ENCODE measurements around the gene KLHDC7B. TPM values are rescaled to one million over a fixed set of nuclear protein-coding genes. Genes with fewer than 3 reads are reported as not detected.
A peak's percentile ranks its signal among the peaks of the same experiment; 100 is the strongest.

KLHDC7B gene
- total and polyA plus RNA-seq, 2 of the 13 experiments (the other 11 are each of a cell fraction or from before 2014, with no cell fraction given), result 0.11 TPM; not detected in 1

DNA sequence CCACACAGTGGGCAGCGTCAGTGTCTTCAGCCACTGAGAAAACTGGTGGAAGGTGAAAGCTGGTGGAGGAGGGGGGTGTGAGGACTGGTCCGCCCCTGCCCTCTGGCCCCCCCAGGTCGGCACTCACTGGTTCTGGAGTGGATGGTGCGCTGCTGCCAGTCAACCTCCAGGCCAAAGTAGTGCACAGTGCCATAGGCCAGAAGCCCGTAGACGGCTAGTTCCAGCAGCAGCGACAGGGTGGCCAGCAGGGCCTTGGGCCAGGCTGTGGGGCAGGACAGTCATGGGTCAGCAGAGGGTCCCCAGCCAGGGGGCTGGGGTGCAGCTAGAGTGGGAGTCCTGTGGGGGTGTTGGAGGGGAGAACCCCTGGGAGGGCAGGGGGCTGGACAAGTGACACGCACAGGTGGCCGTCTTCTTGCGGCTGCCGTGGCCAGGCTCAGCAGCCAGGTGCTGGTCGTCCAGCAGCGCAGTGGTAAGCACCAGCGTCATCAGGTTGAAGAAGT, 40.4 kb upstream of the KLHDC7B start (continued):
- TF ChIP-seq ZC3H4 (CRISPR knock-in tag; IDR thresholded peaks at IDR 0.05; ENCODE audit: borderline replicate concordance) (no peak), BHLHE40 (IDR thresholded peaks at IDR 0.05; ENCODE audit: low read length) (no peak)
- TF ChIP-seq, protein P1, sequence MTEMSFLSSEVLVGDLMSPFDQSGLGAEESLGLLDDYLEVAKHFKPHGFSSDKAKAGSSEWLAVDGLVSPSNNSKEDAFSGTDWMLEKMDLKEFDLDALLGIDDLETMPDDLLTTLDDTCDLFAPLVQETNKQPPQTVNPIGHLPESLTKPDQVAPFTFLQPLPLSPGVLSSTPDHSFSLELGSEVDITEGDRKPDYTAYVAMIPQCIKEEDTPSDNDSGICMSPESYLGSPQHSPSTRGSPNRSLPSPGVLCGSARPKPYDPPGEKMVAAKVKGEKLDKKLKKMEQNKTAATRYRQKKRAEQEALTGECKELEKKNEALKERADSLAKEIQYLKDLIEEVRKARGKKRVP (CRISPR knock-in tag; IDR thresholded peaks at IDR 0.05), result no peak

DNA sequence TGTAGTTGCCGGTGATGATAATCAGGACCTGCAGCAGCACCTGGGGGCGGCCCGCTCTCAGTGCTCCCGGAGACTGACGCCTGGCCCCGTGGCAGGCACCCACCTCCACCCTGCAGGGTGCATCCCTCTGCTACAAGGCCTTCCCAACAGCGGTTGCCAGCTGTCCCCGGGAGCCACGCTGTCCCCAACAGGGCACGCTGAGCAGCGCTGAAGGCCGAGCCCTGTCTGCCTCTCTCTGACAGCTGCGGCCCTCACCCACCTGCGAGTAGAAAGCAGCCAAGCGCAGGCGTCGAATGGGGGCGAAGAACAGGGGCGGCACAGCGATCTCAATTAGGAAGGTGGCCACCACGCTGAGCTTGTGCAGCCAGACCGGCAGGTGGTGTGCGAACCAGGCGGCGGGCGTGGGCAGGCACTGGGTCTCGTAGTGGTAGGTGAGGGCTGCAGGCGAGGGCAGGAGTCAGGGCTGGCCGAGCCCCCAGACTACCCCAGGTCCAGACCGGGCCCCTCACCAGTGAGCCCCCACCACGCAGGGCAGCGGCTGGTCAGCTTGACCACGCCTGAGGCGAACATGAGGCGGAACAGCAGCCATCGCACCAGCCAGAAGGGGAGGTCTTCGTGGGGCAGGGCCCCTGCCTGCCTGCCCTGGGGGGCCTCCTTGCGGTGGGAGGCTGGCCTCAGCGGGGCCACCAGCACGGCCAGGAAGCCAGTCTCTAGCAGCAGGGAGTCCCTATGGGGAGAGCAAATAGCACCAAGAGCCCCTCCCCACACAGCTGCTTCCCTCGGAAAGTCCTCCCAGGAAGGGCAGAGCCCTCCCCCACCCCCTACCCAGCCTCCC, 39.7 kb upstream of the KLHDC7B start:
- Histone ChIP-seq H3K36me3 (replicated peaks in 1 of 2; ENCODE audit: control insufficient read depth in 1 of 2, insufficient read depth in 2 of 2, low read length in 2 of 2) (peaks cover 2 to 10% of the 10 kb centered on the region in 2 experiments; a peak in 1 of 5 replicates), H4K20me1 (ENCODE audit: insufficient read depth, low read length) (no peaks in the 10 kb centered on the region), H3K79me2 (ENCODE audit: insufficient read depth, low read length) (peaks cover 31% of the 10 kb centered on the region), H3K4me2 (ENCODE audit: low read depth, low read length) (peak overlapping the region; percentile 86), H3K27ac (ENCODE audit: extremely low read length, insufficient read depth, low read length) (no peak overlapping the region), H3K4me3 (replicated peaks in 1 of 3; ENCODE audit: insufficient read depth in 1 of 3, low read depth in 2 of 3, low read length in 3 of 3) (peak overlapping the region; percentile 90 to 99 (median 93); a peak in 5 of 6 replicates), H3K4me1 (ENCODE audit: insufficient read depth, low read length) (peaks cover 19% of the 10 kb centered on the region), H2AFZ (ENCODE audit: low read length) (no peak overlapping the region), H3K9me3 (ENCODE audit: low read length) (no peaks in the 10 kb centered on the region), H3K9ac (ENCODE audit: insufficient read depth, low read depth, low read length) (peak overlapping the region; percentile 90), H3K27me3 (ENCODE audit: control insufficient read depth in 1 of 2, insufficient read depth in 2 of 2, low read length in 2 of 2) (no peaks in the 10 kb centered on the region; a peak in 1 of 5 replicates)
- DNase-seq (ENCODE audit: low spot score), result no peak
- 95% methylated on average over 21 of the region's 41 CpGs for WGBS (ENCODE audit: low lambda C conversion rate)
- FAIRE-seq, result no peak
- ChIA-PET CTCF (ENCODE audit: low intra/inter-chr PET ratio, low total read pairs) (no interaction called here), POLR2A (interaction anchor here (3.9 kb wide), 1 partner anchor 20 kb away, joined by 97 read pairs; the partner anchor contains the start of gene SCO2)
- intact Hi-C loops (cut with micrococcal nuclease; ENCODE audit: unreplicated experiment) (no loop called here), in situ Hi-C loops (cut with HindIII; ENCODE audit: extremely low pct_ligation_motif_present, low pct_unique_long_range_greater_than_20kb) (no loop called here)
- ATAC-seq, result no peak
- BruUV-seq (replicated peaks), result no TSS peak
- TF ChIP-seq, protein P2, sequence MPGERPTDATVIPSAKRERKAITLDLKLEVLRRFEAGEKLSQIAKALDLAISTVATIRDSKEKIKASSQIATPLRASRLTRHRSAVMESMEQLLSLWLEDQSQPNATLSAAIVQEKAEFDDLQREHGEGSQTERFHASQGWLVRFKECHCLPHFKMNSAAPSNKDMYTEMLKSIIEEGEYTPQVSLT (CRISPR knock-in tag; IDR thresholded peaks at IDR 0.05; ENCODE audit: borderline replicate concordance, low read depth), result no peak
- TF ChIP-seq AGO2 (optimal IDR thresholded peaks at IDR 0.05; ENCODE audit: low read depth, low read length) (peak; percentile 29), FOSL1 (CRISPR knock-in tag; IDR thresholded peaks at IDR 0.05; ENCODE audit: borderline replicate concordance) (no peak), RBFOX2 (IDR thresholded peaks at IDR 0.05; ENCODE audit: low read depth, low read length) (peak; percentile 20; the same call in 1 of the 2 replicates), ZFP36L1 (CRISPR knock-in tag; IDR thresholded peaks at IDR 0.05) (no peak)
